A673 (cell line): Measurements from ENCODE around the gene SLC25A41. TPM values are rescaled to one million over a fixed set of nuclear protein-coding genes. Genes with fewer than 3 reads are reported as not detected.

ENCODE experiments used
- BruUV-seq: library from RNA; stranded (reverse); fragments of 400-500 nt; replicated peaks from 2 replicates; lab custom pipeline; 2021; lab: Mats Ljungman, UMichigan
- CTCF ChIA-PET: fragments of 300-600 bp; sonication (Branson Sonifier 250); formaldehyde crosslinking; loops from one replicate; lab custom pipeline; 2022; ENCODE audit warnings: antibody characterized with exemption; lab: Charles Lee
- POLR2A ChIA-PET: fragments of 300-600 bp; sonication (Branson Sonifier 250); formaldehyde crosslinking; loops from one replicate; lab custom pipeline; 2022; ENCODE audit warnings: antibody characterized with exemption; ENCODE audit not compliant: low non-redundant PET; lab: Charles Lee
- DNase-seq: peaks from one replicate; pipeline ENCODE4 v3.0.0-alpha.2; 2015; ENCODE audit warnings: low spot score
- H3K27ac ChIP-seq: fragments of 200-600 bp; sonication (generic); 2 replicates; pipeline ENCODE4 v1.5.1; 2016; ENCODE audit warnings: mixed run types, low read depth, mild to moderate bottlenecking, mixed read lengths, antibody characterized with exemption, low read length; ENCODE audit not compliant: poor library complexity, severe bottlenecking
- H3K27me3 ChIP-seq: fragments of 200-600 bp; sonication (generic); replicated peaks from 2 replicates; pipeline ENCODE4 v1.6.1; 2017; ENCODE audit warnings: mixed run types, low read depth, mild to moderate bottlenecking, mixed read lengths, antibody characterized with exemption, low read length; ENCODE audit not compliant: insufficient read depth, poor library complexity
- H3K36me3 ChIP-seq: fragments of 200-600 bp; sonication (generic); 2 replicates; pipeline ENCODE4 v1.6.1; 2016; ENCODE audit warnings: mixed run types, mild to moderate bottlenecking, mixed read lengths, antibody characterized with exemption, low read length; ENCODE audit not compliant: insufficient read depth, poor library complexity, severe bottlenecking
- H3K4me1 ChIP-seq: fragments of 200-600 bp; sonication (generic); 2 replicates; pipeline ENCODE4 v1.6.1; 2017; ENCODE audit warnings: mixed run types, mild to moderate bottlenecking, mixed read lengths, antibody characterized with exemption, low read length; ENCODE audit not compliant: insufficient read depth, poor library complexity, severe bottlenecking
- H3K4me3 ChIP-seq: fragments of 200-600 bp; sonication (generic); 2 replicates; pipeline ENCODE4 v1.5.1; 2016; ENCODE audit warnings: low read depth, mixed run types, mild to moderate bottlenecking, mixed read lengths, low read length; ENCODE audit not compliant: poor library complexity, severe bottlenecking
- H3K9me3 ChIP-seq: fragments of 200-600 bp; sonication (generic); 2 replicates; pipeline ENCODE4 v1.6.1; 2016; ENCODE audit warnings: mixed run types, low read depth, mild to moderate bottlenecking, mixed read lengths, antibody characterized with exemption, low read length; ENCODE audit not compliant: poor library complexity, severe bottlenecking
- EZH2 ChIP-seq: fragments of 200-600 bp; sonication (generic); IDR thresholded peaks from 2 replicates; pipeline ENCODE4 v1.6.1; 2017; ENCODE audit warnings: borderline replicate concordance, low read depth, mild to moderate bottlenecking, mixed read lengths, antibody characterized with exemption, low read length; ENCODE audit not compliant: poor library complexity, severe bottlenecking
- intact Hi-C: fragments of 100-400 bp; cut with micrococcal nuclease; formaldehyde crosslinking; loops from one replicate; pipeline ENCODE4 v1.10.0; 2022; ENCODE audit not compliant: unreplicated experiment
- total RNA-seq: library from RNA; stranded (reverse); gene quantifications from 2 replicates; pipeline ENCODE4 v1.2.3, GENCODE V29; 2021
- TF ChIP-seq, protein P1 (sequence below): fragments of 300-800, 200-600 bp; sonication (generic); conservative IDR thresholded peaks from 2 replicates; pipeline ENCODE4 v1.5.1; 2017; ENCODE audit warnings: low read depth, mild to moderate bottlenecking, antibody characterized with exemption, low read length, moderate library complexity, mixed read lengths

The SLC25A41 gene
- total RNA-seq, 1 experiment from 2014 or later, result 0.39 TPM

DNA sequence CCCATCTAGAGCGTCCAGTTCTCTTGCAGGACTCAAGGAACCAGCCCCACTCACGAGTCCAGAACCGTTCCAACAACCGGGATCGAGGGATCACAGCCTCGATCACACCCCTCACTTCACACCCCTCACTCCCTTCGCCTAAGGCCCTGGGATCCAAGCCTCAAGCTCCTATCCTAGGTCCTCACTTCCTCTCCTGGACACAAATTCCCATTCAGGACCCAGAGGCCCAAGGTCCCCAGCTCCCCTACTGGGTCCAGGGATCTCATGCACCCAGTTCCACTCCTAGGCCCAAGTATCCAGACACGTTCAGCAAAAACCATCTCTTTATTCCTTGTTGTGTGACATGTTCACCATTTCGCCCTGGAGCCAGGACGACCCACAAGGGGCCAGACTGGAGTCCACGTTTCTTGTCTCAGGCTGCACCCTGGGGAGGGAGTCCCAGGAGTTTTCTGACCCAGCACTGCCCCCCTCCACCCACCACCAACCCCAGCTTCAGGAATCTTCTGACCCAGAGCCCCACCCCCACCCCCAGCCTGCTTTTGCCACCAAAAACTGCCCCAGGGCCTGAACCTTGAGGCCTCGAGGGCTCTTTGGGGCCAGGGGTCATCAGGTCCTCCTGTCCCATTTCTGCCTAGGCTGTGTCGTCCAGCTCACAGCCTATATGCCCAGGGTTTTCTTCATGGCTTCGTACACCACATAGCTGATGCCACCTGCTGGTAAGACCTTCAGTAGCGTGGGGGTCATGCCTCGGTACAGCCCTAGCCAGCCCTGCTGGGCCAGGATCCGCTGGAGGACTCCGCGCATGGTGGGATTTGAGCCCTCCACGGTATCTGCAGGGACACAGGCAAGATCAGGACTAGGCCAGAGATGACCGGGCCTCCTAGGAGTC, 7.6 kb downstream of the SLC25A41 start:
- intact Hi-C loops, result no loop called here
- Histone ChIP-seq H3K4me3 (no peak overlapping the region), H3K27me3 (no peaks in the 10 kb centered on the region), H3K4me1 (peaks cover 14% of the 10 kb centered on the region), H3K36me3 (peaks cover 19% of the 10 kb centered on the region), H3K27ac (peak overlapping the region; percentile 73), H3K9me3 (no peaks in the 10 kb centered on the region)
- TF ChIP-seq, protein P1, sequence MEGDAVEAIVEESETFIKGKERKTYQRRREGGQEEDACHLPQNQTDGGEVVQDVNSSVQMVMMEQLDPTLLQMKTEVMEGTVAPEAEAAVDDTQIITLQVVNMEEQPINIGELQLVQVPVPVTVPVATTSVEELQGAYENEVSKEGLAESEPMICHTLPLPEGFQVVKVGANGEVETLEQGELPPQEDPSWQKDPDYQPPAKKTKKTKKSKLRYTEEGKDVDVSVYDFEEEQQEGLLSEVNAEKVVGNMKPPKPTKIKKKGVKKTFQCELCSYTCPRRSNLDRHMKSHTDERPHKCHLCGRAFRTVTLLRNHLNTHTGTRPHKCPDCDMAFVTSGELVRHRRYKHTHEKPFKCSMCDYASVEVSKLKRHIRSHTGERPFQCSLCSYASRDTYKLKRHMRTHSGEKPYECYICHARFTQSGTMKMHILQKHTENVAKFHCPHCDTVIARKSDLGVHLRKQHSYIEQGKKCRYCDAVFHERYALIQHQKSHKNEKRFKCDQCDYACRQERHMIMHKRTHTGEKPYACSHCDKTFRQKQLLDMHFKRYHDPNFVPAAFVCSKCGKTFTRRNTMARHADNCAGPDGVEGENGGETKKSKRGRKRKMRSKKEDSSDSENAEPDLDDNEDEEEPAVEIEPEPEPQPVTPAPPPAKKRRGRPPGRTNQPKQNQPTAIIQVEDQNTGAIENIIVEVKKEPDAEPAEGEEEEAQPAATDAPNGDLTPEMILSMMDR, result peak; percentile 30; the same call in 1 of the 2 replicates
- no peak for TF ChIP-seq EZH2
- ChIA-PET POLR2A (no interaction called here), CTCF (no interaction called here)
- DNase-seq, result no peak
- no TSS peak for BruUV-seq

DNA sequence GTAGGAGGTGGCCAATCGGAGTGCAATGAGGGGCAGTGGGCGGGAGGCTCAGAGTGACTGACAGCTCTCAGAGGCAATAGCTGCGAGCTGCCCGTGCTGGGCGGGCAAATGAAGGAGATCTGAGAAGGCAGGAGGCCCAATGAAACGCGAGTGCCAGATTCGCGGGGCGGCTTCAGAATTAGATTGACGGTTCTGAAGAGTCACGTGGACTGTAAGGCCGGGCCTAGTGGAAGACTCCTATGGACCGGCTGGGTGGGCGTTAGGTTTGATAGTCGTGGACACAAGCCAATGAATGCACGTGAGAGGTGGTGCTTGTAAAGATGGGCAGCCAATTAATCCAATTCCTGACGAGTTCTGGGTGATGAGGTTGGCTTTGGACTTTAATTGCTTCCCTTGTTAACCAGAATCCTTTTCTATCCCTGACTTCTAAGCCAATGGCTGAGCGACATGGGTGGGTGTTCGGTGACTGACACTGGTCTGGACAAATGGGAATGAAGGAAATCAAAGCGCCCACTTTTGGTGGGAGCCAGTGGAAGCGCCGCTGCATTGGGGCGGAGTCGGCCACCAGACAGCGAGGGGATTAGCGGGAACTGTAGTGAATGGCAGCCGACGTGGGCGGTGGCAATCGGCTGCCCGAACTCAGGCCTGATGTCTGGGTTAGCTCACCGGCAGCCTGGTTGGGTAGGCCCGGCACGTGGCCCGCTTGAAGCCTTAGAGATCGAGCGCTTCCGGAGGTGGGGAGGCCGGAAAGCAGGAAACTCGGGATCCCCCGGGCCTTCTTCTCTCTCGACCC, 8.4 kb downstream of the SLC25A41 start:
- POLR2A ChIA-PET, result interaction anchor here (0.6 kb wide), 1 partner anchor 11 kb away, joined by 3 read pairs; no protein-coding TSS in a partner anchor
- intact Hi-C loops, result loop anchor here (5.0 kb wide), 1 partner anchor 53 kb away; the partner anchor contains the start of gene ALKBH7
- TF ChIP-seq, protein P1, result no peak
- no peak for TF ChIP-seq EZH2
- Histone ChIP-seq H3K4me3 (peak overlapping the region; percentile 99), H3K4me1 (peaks cover 14% of the 10 kb centered on the region), H3K9me3 (no peaks in the 10 kb centered on the region), H3K27me3 (no peaks in the 10 kb centered on the region), H3K27ac (peak overlapping the region; percentile 86), H3K36me3 (peaks cover 28% of the 10 kb centered on the region)
- CTCF ChIA-PET, result interaction anchor here (0.6 kb wide), 1 partner anchor 92 kb away, joined by 3 read pairs; no protein-coding TSS in a partner anchor
- DNase-seq, result peak; percentile 100
- no TSS peak for BruUV-seq

- peaks cover 14% of the 10 kb centered on the region for H3K4me1 ChIP-seq
- H3K27ac ChIP-seq, result peak within 1 kb of the TSS; percentile 86
- H3K27me3 ChIP-seq, result no peaks in the 10 kb centered on the region
- CTCF ChIA-PET, result no interaction called here
- peaks cover 35% of the 10 kb centered on the region for H3K36me3 ChIP-seq
- peak within 1 kb of the TSS; percentile 99 for H3K4me3 ChIP-seq
- no peaks in the 10 kb centered on the region for H3K9me3 ChIP-seq
- peak; percentile 42 for DNase-seq
- intact Hi-C loops, result loop anchor here (5.0 kb wide), 1 partner anchor 52 kb away; the partner anchor contains the start of gene ALKBH7
- TF ChIP-seq EZH2, result no peak
- no TSS peak for BruUV-seq
- POLR2A ChIA-PET, result interaction anchor here (0.6 kb wide), 1 partner anchor 10 kb away, joined by 3 read pairs; no protein-coding TSS in a partner anchor
Measured at GRCh38 chr19:6424195-6424938, 9.2 kb downstream of the SLC25A41 start, which contains the start of gene KHSRP. Gene KHSRP, minus strand, starts transcription at chr19:6424811. Its CDS starts 110 bp downstream, at chr19:6424701.
